ENCODE data around the gene MRPL19. TPM values are rescaled to one million over a fixed set of nuclear protein-coding genes. Genes with fewer than 3 reads are reported as not detected.

Gene MRPL19
- total RNA-seq, 1 experiment from 2014 or later, result 73.0 TPM

DNA sequence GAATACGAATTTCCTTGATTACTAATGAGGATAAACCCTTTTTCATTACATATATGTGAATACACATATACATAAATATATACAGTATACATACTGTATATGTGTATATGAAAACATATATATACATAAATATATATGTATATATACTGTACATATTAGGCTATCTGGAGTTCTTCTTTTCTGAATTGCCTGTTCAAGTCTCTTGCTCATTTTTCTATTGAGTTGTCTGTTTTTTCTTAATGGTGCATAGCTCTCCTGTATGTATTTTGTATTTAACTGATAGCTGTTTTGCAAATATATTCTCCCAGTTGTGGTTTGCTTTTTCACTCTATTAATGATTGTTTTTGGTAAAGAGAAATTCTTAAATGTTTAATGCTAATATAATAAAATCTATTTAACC is 73.0 kb downstream of the MRPL19 start:
- Histone ChIP-seq H3K23me2 (ENCODE audit: insufficient read length, low read depth, low read length, poor library complexity, severe bottlenecking) (no peaks in the 10 kb centered on the region), H4K20me1 (ENCODE audit: control insufficient read depth, insufficient read depth, insufficient read length) (no peaks in the 10 kb centered on the region), H3K9ac (ENCODE audit: extremely low read depth, insufficient read length, low read length) (no peak overlapping the region), H4K5ac (ENCODE audit: insufficient read length, low read depth, low read length) (no peak overlapping the region), H3K14ac (ENCODE audit: insufficient read depth, low read length) (no peak overlapping the region), H3T11ph (ENCODE audit: low read length) (no peak overlapping the region), H2BK20ac (ENCODE audit: low read depth, low read length, poor library complexity, severe bottlenecking) (no peak overlapping the region), H2BK5ac (ENCODE audit: insufficient read length, low read length) (no peak overlapping the region), H3K18ac (ENCODE audit: insufficient read length, low read depth, low read length) (no peak overlapping the region), H3K27ac (ENCODE audit: insufficient read length, low read depth, low read length) (no peak overlapping the region), H3K79me2 (ENCODE audit: insufficient read depth, low read length) (no peaks in the 10 kb centered on the region), H3K4ac (ENCODE audit: low read depth, low read length) (no peak overlapping the region), H2BK12ac (ENCODE audit: insufficient read length, low read depth, low read length) (no peak overlapping the region), H3K23ac (ENCODE audit: insufficient read length, low read depth, low read length) (no peak overlapping the region), H4K91ac (ENCODE audit: insufficient read length, low read depth, low read length) (no peak overlapping the region), H3K56ac (ENCODE audit: insufficient read length, low read depth, low read length) (no peak overlapping the region), H2AK5ac (ENCODE audit: insufficient read length, low read length) (no peak overlapping the region), H3K4me1 (ENCODE audit: insufficient read depth, low read length) (no peaks in the 10 kb centered on the region), H3K9me3 (ENCODE audit: control insufficient read depth, low read depth, low read length) (no peaks in the 10 kb centered on the region), H2BK120ac (ENCODE audit: low read depth, low read length, poor library complexity, severe bottlenecking) (no peak overlapping the region), H2AFZ (ENCODE audit: low read length) (no peak overlapping the region), H2BK15ac (ENCODE audit: low read depth, low read length) (no peak overlapping the region), H4K8ac (replicated peaks; ENCODE audit: insufficient read length, low read depth, low read length) (no peak overlapping the region), H3K4me2 (ENCODE audit: insufficient read depth, insufficient read length, low read length) (no peak overlapping the region), H3K79me1 (ENCODE audit: insufficient read depth, low read depth, low read length, poor library complexity, severe bottlenecking) (no peaks in the 10 kb centered on the region), H3K27me3 (ENCODE audit: insufficient read depth, low read length) (no peaks in the 10 kb centered on the region)
- TF ChIP-seq, protein P1, sequence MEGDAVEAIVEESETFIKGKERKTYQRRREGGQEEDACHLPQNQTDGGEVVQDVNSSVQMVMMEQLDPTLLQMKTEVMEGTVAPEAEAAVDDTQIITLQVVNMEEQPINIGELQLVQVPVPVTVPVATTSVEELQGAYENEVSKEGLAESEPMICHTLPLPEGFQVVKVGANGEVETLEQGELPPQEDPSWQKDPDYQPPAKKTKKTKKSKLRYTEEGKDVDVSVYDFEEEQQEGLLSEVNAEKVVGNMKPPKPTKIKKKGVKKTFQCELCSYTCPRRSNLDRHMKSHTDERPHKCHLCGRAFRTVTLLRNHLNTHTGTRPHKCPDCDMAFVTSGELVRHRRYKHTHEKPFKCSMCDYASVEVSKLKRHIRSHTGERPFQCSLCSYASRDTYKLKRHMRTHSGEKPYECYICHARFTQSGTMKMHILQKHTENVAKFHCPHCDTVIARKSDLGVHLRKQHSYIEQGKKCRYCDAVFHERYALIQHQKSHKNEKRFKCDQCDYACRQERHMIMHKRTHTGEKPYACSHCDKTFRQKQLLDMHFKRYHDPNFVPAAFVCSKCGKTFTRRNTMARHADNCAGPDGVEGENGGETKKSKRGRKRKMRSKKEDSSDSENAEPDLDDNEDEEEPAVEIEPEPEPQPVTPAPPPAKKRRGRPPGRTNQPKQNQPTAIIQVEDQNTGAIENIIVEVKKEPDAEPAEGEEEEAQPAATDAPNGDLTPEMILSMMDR (conservative IDR thresholded peaks at IDR 0.05), result no peak
- WGBS (ENCODE audit: extremely low coverage, insufficient read length, low lambda C conversion rate), result no CpG with 5 or more reads among the region's 1 CpG
- no peak overlapping the region for H3K4me3 Mint-ChIP-seq
- peaks cover 0 to 8% (median 3%) of the 10 kb centered on the region in 3 experiments; a peak in 2 of 7 replicates for H3K36me3 Mint-ChIP-seq (ENCODE audit: insufficient read depth in 1 of 3, low read depth in 3 of 3)
- H3K27me3 Mint-ChIP-seq (ENCODE audit: low read depth), result no peaks in the 10 kb centered on the region
- DNase-seq, result no peak
- peaks cover 0 to 2% of the 10 kb centered on the region in 2 experiments; a peak in 1 of 4 replicates for H3K4me1 Mint-ChIP-seq
- H3K27ac Mint-ChIP-seq, result no peak overlapping the region
- peaks cover 5 to 6% of the 10 kb centered on the region in 2 experiments; a peak in 3 of 5 replicates for H3K9me3 Mint-ChIP-seq
